IPS DF 19.7 (cell line): ENCODE data around the gene PRKCD.
A peak's percentile ranks its signal among the peaks of the same experiment; 100 is the strongest.

Experiments used
- DNase-seq: peaks from one replicate; pipeline ENCODE4 v3.0.0-alpha.2; 2013; ENCODE audit warnings: low read depth, low spot score

The PRKCD gene

GRCh38 chr3:53160660-53161449 lies at the start of gene PRKCD:
Gene PRKCD, plus strand, starts transcription at chr3:53161209. Its CDS starts 17,214 bp downstream, at chr3:53178423.
- DNase-seq: no peak

- DNase-seq: no peak
Observed at GRCh38 chr3:53111822-53112221, 49.2 kb upstream of the PRKCD start.

GRCh38 chr3:53113293-53114010 lies 47.6 kb upstream of the PRKCD start:
- no peak for DNase-seq

- peak; percentile 63 for DNase-seq
Observed at GRCh38 chr3:53114011-53114400, 47.0 kb upstream of the PRKCD start.

GRCh38 chr3:53114412-53115074 lies 46.5 kb upstream of the PRKCD start:
- DNase-seq: no peak

- no peak for DNase-seq
Observed at GRCh38 chr3:53116956-53117355, 44.1 kb upstream of the PRKCD start.

GRCh38 chr3:53120336-53120735 lies 40.7 kb upstream of the PRKCD start:
- DNase-seq: no peak

GRCh38 chr3:53122255-53122932 lies 38.6 kb upstream of the PRKCD start:
- DNase-seq: no peak

GRCh38 chr3:53122933-53123305 lies 38.1 kb upstream of the PRKCD start:
- no peak for DNase-seq

- DNase-seq: no peak
Observed at GRCh38 chr3:53123510-53123909, 37.5 kb upstream of the PRKCD start.

- DNase-seq: no peak
Observed at GRCh38 chr3:53123953-53124352, 37.1 kb upstream of the PRKCD start.

GRCh38 chr3:53126601-53127000 lies 34.4 kb upstream of the PRKCD start:
- no peak for DNase-seq

GRCh38 chr3:53129344-53129743 lies 31.7 kb upstream of the PRKCD start:
- DNase-seq: no peak

GRCh38 chr3:53130179-53131061 lies 30.6 kb upstream of the PRKCD start, which contains the start of gene RFT1:
Gene RFT1, minus strand, starts transcription at chr3:53130435. Its CDS starts 35 bp downstream, at chr3:53130400.
- DNase-seq: peak; percentile 81

GRCh38 chr3:53131096-53131495 lies 29.9 kb upstream of the PRKCD start:
- DNase-seq: no peak

GRCh38 chr3:53132347-53132746 lies 28.7 kb upstream of the PRKCD start:
- DNase-seq: no peak

GRCh38 chr3:53134631-53135232 lies 26.3 kb upstream of the PRKCD start:
- DNase-seq: peak; percentile 56

GRCh38 chr3:53137221-53137620 lies 23.8 kb upstream of the PRKCD start:
- no peak for DNase-seq

- no peak for DNase-seq
Observed at GRCh38 chr3:53137835-53138446, 23.1 kb upstream of the PRKCD start.
